Measurements from ENCODE around the gene ELL.

- no peak for TF ChIP-seq EP300 (IDR thresholded peaks at IDR 0.05; ENCODE audit: low read length)
- TF ChIP-seq CHD4 (IDR thresholded peaks at IDR 0.05; ENCODE audit: insufficient read depth, insufficient replicate concordance, low read depth, low read length, poor library complexity, severe bottlenecking) = no peak
- TF ChIP-seq POLR2A (conservative IDR thresholded peaks at IDR 0.05) = no peak
- no peak for TF ChIP-seq TAF1 (IDR thresholded peaks at IDR 0.05; ENCODE audit: control insufficient read depth, extremely low read depth, insufficient read depth, low read length, severe bottlenecking)
- TF ChIP-seq CTCF (IDR thresholded peaks at IDR 0.05 in 2 of 3, conservative IDR thresholded peaks at IDR 0.05 in 1 of 3; ENCODE audit: insufficient read depth in 2 of 3, low read depth in 1 of 3, low read length in 3 of 3) = no peak
- no peak for TF ChIP-seq GTF2F1 (IDR thresholded peaks at IDR 0.05; ENCODE audit: low read depth, low read length)
Observed at GRCh38 chr19:18450021-18450930, 71.6 kb downstream of the ELL start.
